ENCODE results near the gene ZMPSTE24. TPM values are rescaled to one million over a fixed set of nuclear protein-coding genes. Genes with fewer than 3 reads are reported as not detected.

ZMPSTE24 gene
- total RNA-seq, 4 donors from 2014 or later: 37.4 to 49.8 (median 48.9) TPM

DNA sequence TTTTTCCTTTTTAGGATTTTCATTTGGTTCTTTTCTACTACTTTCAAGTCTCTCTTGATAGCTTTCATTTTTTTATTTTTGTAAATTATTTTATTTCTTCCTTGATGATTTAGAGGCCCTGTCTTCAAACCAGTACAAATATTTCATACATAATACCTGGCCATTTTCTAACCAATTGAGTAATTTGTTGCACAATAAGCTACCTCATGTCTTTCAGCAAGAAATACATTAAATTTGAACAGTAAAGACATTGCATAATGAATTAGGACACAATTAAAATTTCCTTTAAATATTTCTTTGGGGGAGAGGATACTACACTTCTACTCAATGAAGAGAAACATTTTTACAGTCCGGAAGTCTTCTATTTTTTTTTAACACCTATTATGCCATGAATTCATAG lies 74.7 kb downstream of the ZMPSTE24 start:
- no peak overlapping the region for H3K27ac ChIP-seq (replicated peaks in 1 of 4)
- intact Hi-C loops (cut with DNase I): no loop called here
- H3K4me1 ChIP-seq: no peaks in the 10 kb centered on the region
- TF ChIP-seq, protein P1, sequence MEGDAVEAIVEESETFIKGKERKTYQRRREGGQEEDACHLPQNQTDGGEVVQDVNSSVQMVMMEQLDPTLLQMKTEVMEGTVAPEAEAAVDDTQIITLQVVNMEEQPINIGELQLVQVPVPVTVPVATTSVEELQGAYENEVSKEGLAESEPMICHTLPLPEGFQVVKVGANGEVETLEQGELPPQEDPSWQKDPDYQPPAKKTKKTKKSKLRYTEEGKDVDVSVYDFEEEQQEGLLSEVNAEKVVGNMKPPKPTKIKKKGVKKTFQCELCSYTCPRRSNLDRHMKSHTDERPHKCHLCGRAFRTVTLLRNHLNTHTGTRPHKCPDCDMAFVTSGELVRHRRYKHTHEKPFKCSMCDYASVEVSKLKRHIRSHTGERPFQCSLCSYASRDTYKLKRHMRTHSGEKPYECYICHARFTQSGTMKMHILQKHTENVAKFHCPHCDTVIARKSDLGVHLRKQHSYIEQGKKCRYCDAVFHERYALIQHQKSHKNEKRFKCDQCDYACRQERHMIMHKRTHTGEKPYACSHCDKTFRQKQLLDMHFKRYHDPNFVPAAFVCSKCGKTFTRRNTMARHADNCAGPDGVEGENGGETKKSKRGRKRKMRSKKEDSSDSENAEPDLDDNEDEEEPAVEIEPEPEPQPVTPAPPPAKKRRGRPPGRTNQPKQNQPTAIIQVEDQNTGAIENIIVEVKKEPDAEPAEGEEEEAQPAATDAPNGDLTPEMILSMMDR (IDR thresholded peaks at IDR 0.05): no peak
- no peak for TF ChIP-seq POLR2AphosphoS5 (IDR thresholded peaks at IDR 0.05)
- no peak for TF ChIP-seq EP300 (IDR thresholded peaks at IDR 0.05)
- TF ChIP-seq POLR2A (IDR thresholded peaks at IDR 0.05; ENCODE audit: low read depth): no peak
- H3K27me3 ChIP-seq: no peaks in the 10 kb centered on the region
- peaks cover 0 to under 1% (median 0%) of the 10 kb centered on the region in 4 donors for H3K9me3 ChIP-seq
- H3K4me3 ChIP-seq: no peak overlapping the region
- H3K36me3 ChIP-seq: no peaks in the 10 kb centered on the region
- 92% methylated on average over 1 of the region's 1 CpG for WGBS
- no peak for DNase-seq (ENCODE audit: extremely low spot score)

DNA sequence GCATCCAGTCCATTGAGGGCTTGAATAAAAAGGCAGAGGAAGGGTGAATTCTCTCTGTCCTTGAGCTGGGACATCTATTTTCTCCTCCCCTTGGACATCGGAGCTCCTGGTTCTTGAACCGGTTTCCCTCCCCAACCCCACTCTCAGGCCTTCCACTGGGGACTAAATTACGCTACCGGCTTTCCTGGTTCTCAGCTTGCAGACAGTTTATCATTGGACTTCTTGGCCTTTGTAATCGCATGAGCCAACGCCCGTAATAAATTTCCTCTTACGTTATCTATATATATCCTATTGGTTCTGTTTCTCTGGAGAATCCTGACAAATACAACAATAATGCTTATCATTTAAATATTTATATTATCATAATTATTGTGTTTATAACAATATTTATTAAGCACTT lies 79.4 kb downstream of the ZMPSTE24 start:
- H3K4me3 ChIP-seq: no peak overlapping the region
- TF ChIP-seq POLR2AphosphoS5 (IDR thresholded peaks at IDR 0.05) (no peak), POLR2A (IDR thresholded peaks at IDR 0.05; ENCODE audit: low read depth) (no peak), EP300 (IDR thresholded peaks at IDR 0.05) (no peak)
- TF ChIP-seq, protein P1 (IDR thresholded peaks at IDR 0.05): no peak
- H3K27me3 ChIP-seq: peaks cover 0 to 8% (median 0%) of the 10 kb centered on the region in 4 donors
- no peak for DNase-seq (ENCODE audit: extremely low spot score)
- 81% methylated on average over 8 of the region's 8 CpGs for WGBS
- H3K9me3 ChIP-seq: no peaks in the 10 kb centered on the region
- no peaks in the 10 kb centered on the region for H3K36me3 ChIP-seq
- peaks cover 0 to 11% (median 3%) of the 10 kb centered on the region in 4 donors for H3K4me1 ChIP-seq
- intact Hi-C loops (cut with DNase I): no loop called here
- no peak overlapping the region for H3K27ac ChIP-seq (replicated peaks in 1 of 4)

DNA sequence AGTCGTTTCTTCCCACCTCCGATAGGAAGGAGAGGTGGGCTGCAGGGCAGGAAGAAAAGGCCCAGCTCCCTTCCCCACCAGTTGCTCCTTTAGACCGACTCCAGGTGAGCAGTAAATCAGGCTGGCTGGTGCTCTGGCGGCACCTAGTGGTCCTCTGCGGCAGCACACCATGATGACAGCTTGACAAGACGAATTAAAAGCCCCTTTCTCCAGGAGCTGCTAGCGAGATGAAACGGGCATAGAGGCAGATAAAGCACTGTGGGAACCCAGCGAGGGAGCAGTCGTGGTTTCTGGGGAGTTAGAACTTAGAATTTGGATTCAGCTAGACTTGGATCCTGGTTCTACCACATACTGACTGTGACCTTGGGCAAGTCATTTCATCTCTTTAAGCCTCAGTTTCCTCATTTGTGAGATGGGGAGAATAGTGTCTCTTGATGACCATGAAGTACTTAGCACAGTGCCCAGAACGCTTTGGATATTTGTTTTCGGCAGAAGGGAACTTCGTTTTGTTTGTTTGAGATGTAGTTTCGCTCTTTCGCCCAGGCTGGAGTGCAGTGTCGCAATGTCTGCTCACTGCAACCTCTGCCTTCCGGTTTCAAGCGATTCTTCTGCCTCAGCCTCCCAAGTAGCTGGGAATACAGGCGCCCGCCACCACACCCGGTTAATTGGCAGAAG lies 80.8 kb downstream of the ZMPSTE24 start:
- intact Hi-C loops (cut with DNase I): loop anchor here (1.0 kb wide), 1 partner anchor 195 kb away; no protein-coding TSS in a partner anchor
- no peak overlapping the region for H3K27ac ChIP-seq (replicated peaks in 1 of 4)
- H3K9me3 ChIP-seq: no peaks in the 10 kb centered on the region
- H3K4me3 ChIP-seq: no peak overlapping the region
- WGBS: 23% methylated on average over 21 of the region's 21 CpGs
- no peak for TF ChIP-seq EP300 (IDR thresholded peaks at IDR 0.05)
- TF ChIP-seq, protein P1 (IDR thresholded peaks at IDR 0.05): peak in 2 of 3 experiments; percentile 93 to 96
- H3K4me1 ChIP-seq: peaks cover 0 to 11% (median 3%) of the 10 kb centered on the region in 4 donors
- no peaks in the 10 kb centered on the region for H3K36me3 ChIP-seq
- peaks cover 0 to 8% (median 0%) of the 10 kb centered on the region in 4 donors for H3K27me3 ChIP-seq
- DNase-seq (ENCODE audit: extremely low spot score): peak; percentile 94

DNA sequence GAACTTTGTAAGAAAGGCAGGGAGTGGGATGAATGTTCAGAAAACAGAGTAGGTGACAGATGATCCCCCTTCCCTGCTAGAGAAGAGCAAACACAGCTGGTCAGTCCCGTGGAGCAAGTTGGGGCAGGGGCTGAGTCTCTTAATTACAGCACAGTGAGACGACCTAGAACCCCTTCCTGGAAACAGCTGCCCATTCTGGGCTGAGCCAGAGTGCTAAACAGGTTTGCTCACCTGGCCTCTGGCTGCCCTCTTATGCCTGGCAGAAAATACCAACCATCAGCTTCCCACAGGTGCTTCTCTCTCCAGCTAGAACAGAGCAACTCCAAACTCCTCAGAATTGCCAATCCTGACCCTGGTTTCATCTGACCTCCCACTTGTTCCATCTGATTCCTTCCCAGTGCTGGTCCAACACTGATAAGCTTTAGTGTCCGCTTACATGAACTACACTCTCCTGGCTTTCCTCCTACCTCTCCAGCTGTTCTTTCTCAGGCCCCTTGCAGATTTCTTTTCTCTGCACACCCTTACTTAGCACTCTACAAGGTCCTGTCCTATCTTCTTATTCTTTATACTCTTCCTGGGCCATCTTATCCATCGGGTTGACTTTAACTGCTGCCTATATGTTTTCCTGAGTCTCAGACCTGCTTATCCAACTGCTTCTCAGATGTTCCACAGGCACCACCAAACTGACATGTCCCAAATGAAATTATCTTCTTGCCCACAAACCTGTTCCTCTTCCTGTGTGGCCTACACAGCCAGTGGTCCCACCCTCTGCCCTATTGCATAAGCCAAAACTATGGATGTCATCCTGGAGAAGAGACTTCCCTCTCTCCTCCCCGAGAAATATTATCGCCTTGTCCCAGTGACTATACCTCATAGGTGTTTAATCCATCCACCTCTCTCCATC lies 81.6 kb downstream of the ZMPSTE24 start:
- WGBS: 81% methylated on average over 4 of the region's 6 CpGs
- no peak overlapping the region for H3K27ac ChIP-seq (replicated peaks in 1 of 4)
- TF ChIP-seq POLR2A (IDR thresholded peaks at IDR 0.05; ENCODE audit: low read depth): no peak
- no peak for TF ChIP-seq EP300 (IDR thresholded peaks at IDR 0.05)
- TF ChIP-seq, protein P1 (IDR thresholded peaks at IDR 0.05): no peak
- no peak for TF ChIP-seq POLR2AphosphoS5 (IDR thresholded peaks at IDR 0.05)

More for the DNA sequence above, 81.6 kb downstream of the ZMPSTE24 start:
- Histone ChIP-seq H3K9me3 (no peaks in the 10 kb centered on the region), H3K36me3 (no peaks in the 10 kb centered on the region), H3K27me3 (peaks cover 0 to 8% (median 0%) of the 10 kb centered on the region in 4 donors), H3K4me1 (peaks cover 0 to 11% (median 3%) of the 10 kb centered on the region in 4 donors), H3K4me3 (no peak overlapping the region)
- intact Hi-C loops (cut with DNase I): loop anchor here (5.0 kb wide), 1 partner anchor 63 kb away; no protein-coding TSS in a partner anchor
- no peak for DNase-seq (ENCODE audit: extremely low spot score)
